Ovary (tissue), 9 donors: Measurements from ENCODE around the gene STRA6. TPM values are rescaled to one million over a fixed set of nuclear protein-coding genes. Genes with fewer than 3 reads are reported as not detected.

ENCODE experiments used
- DNase-seq, 5 donors: peaks; one replicate each; pipeline ENCODE4 v3.0.0-alpha.2; 2019 to 2020
- H3K27ac ChIP-seq, 2 donors: fragments of 200-600 bp; one replicate each; pipeline versions ENCODE4 v1.5.1 to v1.8.0; 2019 to 2022
- H3K27me3 ChIP-seq: fragments of 200-600 bp; one replicate; pipeline ENCODE4 v1.8.0; 2022
- H3K36me3 ChIP-seq: fragments of 200-600 bp; sonication (generic); one replicate; pipeline ENCODE4 v1.5.1; 2019
- H3K4me1 ChIP-seq: one replicate; pipeline ENCODE4 v1.8.1; 2013; ENCODE audit warnings: mild to moderate bottlenecking, moderate library complexity; ENCODE audit not compliant: insufficient read depth
- H3K4me3 ChIP-seq: fragments of 200-600 bp; sonication (generic); one replicate; pipeline ENCODE4 v1.5.1; 2017
- H3K9me3 ChIP-seq, 2 donors: fragments of 200-600 bp in 1 of 2; sonication (generic) in 1 of 2; one replicate each; pipeline versions ENCODE4 v1.5.1 to v1.8.1; 2013 to 2019; ENCODE audit warnings: mild to moderate bottlenecking in 1 of 2, moderate library complexity in 1 of 2
- EP300 ChIP-seq: sonication (generic); formaldehyde crosslinking; IDR thresholded peaks from one replicate; pipeline ENCODE4 v1.6.1; 2017; ENCODE audit warnings: antibody characterized with exemption
- POLR2A ChIP-seq: fragments of 450-650 bp; IDR thresholded peaks from one replicate; pipeline ENCODE4 v1.6.1; 2017; ENCODE audit warnings: antibody characterized with exemption, mild to moderate bottlenecking, moderate library complexity
- WGBS, 3 donors: extraction: QIAGEN DNeasy Blood & Tissue Kit in 1 of 3; methylation state at CpG; one replicate each; pipeline versions ENCODE4 v1.1.5 to v1.1.7; 2013 to 2017; 5-methylcytosine and 5-hydroxymethylcytosine counted together
- intact Hi-C, 4 donors: fragments of 100-400 bp; cut with DNase I; formaldehyde crosslinking; loops; one replicate each; pipeline versions ENCODE4 v1.11.0 to v1.15.1; 2022 to 2023
- polyA plus RNA-seq, 2 donors: library from polyadenylated mRNA; stranded (reverse); fragments of 200-250 nt in 1 of 2; fragments of 350-450 nt in 1 of 2; fragmentation: Illumina TruSeq in 1 of 2; extraction: RNeasy Lipid Tissue Mini Kit (QIAGEN cat#74804) in 1 of 2; gene quantifications; one replicate each; pipeline ENCODE4 v1.2.3, GENCODE V29; 2013 to 2014
- total RNA-seq, 7 donors: library from RNA; depleted of rRNA in 2 of 7; stranded (reverse); fragments of >200 nt in 2 of 7; fragmentation: NEBNext Ultra II Directional in 3 of 7; extraction: Animal tissue kit (Norgen Biotek cat#: 25700) in 3 of 7; gene quantifications; one replicate each; pipeline versions ENCODE4 v1.1.0 to v1.2.4, GENCODE V29; 2016 to 2023
- TF ChIP-seq, protein P1 (sequence below), 3 donors: fragments of 450-650 bp in 2 of 3; fragments of 200-600 bp in 1 of 3; IDR thresholded peaks; one replicate each; pipeline versions ENCODE4 v1.5.1 to v1.8.0; 2016 to 2022; ENCODE audit warnings: antibody characterized with exemption in 3 of 3, mild to moderate bottlenecking in 1 of 3
- donor health status: DM: no; HTN: no; CAD: no; lungs with moderate emphysema.
- donor health status: DM: no; HTN: no; CAD: no.
- donor health status: Bipolar disorder and iron deficiency.
- donor health status: DM: yes; HTN: yes; CAD: no.
- donor health status: DM: no; HTN: no; CAD: no.
- donor health status: DM: yes; HTN: yes; CAD: no.

STRA6 gene
- total and polyA plus RNA-seq, 9 donors, result 0.20 to 2.8 (median 0.69) TPM

DNA sequence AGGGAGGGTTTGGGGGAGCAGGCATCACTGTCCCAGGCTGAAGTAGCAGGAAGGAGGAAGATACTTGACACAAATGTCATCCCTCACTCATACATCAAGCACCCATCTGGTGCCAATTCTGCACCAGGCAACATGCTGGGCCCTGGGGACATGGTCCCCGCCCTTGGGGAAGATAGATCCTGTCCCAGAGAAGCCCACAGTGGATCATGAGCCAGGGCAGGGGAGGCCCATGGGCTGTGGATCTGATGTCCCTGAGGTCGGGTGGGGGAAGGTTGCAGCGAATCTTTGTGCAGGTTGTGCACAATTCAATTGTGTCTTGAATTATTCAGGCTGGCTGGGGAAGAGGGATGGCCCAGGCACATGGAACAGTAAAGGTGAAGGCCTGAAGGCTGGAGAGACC, 27.1 kb upstream of the STRA6 start:
- TF ChIP-seq EP300, result no peak
- no peak for TF ChIP-seq POLR2A
- TF ChIP-seq, protein P1, sequence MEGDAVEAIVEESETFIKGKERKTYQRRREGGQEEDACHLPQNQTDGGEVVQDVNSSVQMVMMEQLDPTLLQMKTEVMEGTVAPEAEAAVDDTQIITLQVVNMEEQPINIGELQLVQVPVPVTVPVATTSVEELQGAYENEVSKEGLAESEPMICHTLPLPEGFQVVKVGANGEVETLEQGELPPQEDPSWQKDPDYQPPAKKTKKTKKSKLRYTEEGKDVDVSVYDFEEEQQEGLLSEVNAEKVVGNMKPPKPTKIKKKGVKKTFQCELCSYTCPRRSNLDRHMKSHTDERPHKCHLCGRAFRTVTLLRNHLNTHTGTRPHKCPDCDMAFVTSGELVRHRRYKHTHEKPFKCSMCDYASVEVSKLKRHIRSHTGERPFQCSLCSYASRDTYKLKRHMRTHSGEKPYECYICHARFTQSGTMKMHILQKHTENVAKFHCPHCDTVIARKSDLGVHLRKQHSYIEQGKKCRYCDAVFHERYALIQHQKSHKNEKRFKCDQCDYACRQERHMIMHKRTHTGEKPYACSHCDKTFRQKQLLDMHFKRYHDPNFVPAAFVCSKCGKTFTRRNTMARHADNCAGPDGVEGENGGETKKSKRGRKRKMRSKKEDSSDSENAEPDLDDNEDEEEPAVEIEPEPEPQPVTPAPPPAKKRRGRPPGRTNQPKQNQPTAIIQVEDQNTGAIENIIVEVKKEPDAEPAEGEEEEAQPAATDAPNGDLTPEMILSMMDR (IDR thresholded peaks at IDR 0.05), result no peak
- 83 to 91% (median 91%) methylated on average over 3 of the region's 3 CpGs for WGBS, 3 donors
- intact Hi-C loops, result loop anchor here in 1 of 4 donors (10.0 kb wide), 1 partner anchor 65 kb away; no protein-coding TSS in a partner anchor
- Histone ChIP-seq H3K9me3 (no peaks in the 10 kb centered on the region), H3K4me3 (no peak overlapping the region), H3K4me1 (peaks cover 6% of the 10 kb centered on the region), H3K27me3 (no peaks in the 10 kb centered on the region), H3K27ac (no peak overlapping the region), H3K36me3 (no peaks in the 10 kb centered on the region)
- DNase-seq, result no peak

DNA sequence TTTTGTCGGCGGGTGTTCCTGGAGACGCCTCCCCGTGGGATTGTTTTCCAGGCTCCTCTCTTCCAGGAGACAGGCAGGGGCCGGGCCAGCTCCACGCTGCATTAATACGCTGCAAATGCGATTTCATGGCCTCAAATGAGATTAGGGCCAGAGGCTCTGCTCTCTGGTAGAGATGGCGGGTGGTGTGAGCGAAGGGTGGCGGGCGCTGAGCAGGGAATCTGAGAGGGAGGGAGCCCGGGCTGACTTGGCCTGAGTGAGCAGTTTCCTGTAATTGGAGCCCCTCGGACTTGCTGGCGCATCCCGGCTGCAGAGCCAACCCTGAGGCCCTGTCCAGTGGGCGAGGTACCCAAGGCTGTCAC, 26.1 kb upstream of the STRA6 start:
- peaks cover 6% of the 10 kb centered on the region for H3K4me1 ChIP-seq
- no peak overlapping the region for H3K27ac ChIP-seq
- H3K27me3 ChIP-seq, result no peaks in the 10 kb centered on the region
- DNase-seq, result no peak
- H3K4me3 ChIP-seq, result no peak overlapping the region
- H3K36me3 ChIP-seq, result no peaks in the 10 kb centered on the region
- intact Hi-C loops, result loop anchor here in 1 of 4 donors (10.0 kb wide), 1 partner anchor 64 kb away; no protein-coding TSS in a partner anchor
- TF ChIP-seq, protein P1 (IDR thresholded peaks at IDR 0.05), result no peak
- TF ChIP-seq POLR2A, result no peak
- TF ChIP-seq EP300, result no peak
- no peaks in the 10 kb centered on the region for H3K9me3 ChIP-seq
- WGBS, 3 donors, result 8 to 12% (median 10%) methylated on average over 17 of the region's 17 CpGs

DNA sequence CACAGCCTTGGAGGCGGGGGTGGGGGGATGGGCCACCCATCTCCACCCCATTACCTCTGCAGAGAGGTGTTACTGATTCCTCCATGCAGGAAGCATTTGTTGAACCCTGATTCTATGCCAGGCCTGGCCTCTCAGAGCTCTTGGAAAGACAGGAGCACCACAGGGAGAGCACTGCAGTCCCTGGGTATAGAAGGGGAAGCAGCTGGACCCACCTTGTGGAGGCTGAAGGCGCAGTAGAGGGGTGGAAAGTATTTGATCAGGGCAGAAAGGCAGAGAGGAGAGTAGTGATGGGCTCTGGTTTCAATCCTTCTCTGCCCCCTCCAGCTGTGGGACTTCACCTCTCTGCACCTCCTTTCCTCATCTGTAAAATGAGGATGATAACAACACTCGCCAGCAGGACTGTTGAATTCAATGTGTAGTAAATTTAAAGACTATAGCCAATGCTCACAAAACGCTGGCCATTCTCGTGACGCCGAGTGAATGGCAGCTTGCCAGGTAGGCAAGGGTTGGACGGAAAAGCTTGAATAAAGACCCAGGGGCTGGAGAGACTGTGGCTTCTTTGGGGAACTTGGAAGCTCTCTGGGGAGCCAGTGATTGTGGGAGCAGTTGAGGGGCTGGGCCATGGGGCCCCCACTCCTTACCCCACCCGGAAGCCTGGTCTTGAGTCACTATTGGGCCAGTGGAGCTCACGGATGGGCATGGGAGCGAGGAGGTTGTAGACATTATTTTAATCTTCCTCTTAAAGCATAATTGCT, 25.6 kb upstream of the STRA6 start:
- intact Hi-C loops, result loop anchor here in 1 of 4 donors (10.0 kb wide), 1 partner anchor 63 kb away; no protein-coding TSS in a partner anchor
- 21 to 30% (median 22%) methylated on average over 11 of the region's 11 CpGs for WGBS, 3 donors
- Histone ChIP-seq H3K27ac (no peak overlapping the region), H3K27me3 (no peaks in the 10 kb centered on the region), H3K36me3 (no peaks in the 10 kb centered on the region), H3K9me3 (no peaks in the 10 kb centered on the region), H3K4me3 (no peak overlapping the region), H3K4me1 (peaks cover 6% of the 10 kb centered on the region)
- TF ChIP-seq, protein P1 (IDR thresholded peaks at IDR 0.05), result no peak
- TF ChIP-seq POLR2A (no peak), EP300 (no peak)
- peak in 3 of 5 donors; percentile 52 to 67 (median 53) for DNase-seq

DNA sequence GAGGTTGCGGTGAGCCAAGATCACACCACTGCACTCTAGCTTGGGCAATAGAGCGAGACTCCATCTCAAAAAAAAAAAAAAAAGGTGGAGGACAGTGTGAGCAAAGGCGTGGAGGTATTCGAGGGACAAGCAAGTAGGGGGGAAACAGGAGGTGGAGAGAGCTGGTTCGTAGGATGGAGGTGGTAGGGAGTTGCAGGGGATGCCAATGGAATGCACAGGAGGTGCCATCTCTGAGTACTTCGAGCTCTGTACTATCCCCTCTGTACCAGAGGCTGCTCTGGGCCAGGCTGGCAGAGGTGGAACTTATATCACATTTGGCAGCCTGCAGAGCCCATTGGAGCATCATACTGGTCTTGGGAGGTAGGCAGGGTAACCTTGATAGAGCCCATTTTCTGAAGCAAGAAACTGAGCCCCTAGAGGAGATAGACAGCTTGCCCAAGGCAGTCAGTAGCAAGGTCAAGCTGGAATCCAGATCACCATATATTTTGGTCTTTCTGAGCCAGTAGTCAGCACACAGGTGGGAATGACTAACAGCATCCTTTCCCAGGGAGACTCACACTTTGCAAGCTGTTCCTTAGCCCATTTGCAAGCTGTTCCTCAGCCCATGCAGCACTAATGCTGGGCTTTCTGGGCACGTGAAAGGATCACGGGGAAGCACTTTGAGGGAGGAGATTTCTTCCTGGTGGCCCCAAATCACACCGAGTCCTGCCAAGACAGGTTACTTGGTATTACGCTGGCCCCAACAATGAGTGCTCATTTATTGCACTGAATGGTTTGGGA, 24.4 kb upstream of the STRA6 start:
- no peak for TF ChIP-seq POLR2A
- no peak for TF ChIP-seq EP300
- TF ChIP-seq, protein P1 (IDR thresholded peaks at IDR 0.05), result no peak

More for the DNA sequence above, 24.4 kb upstream of the STRA6 start:
- Histone ChIP-seq H3K27me3 (no peaks in the 10 kb centered on the region), H3K36me3 (no peaks in the 10 kb centered on the region), H3K4me3 (no peak overlapping the region), H3K9me3 (no peaks in the 10 kb centered on the region), H3K27ac (no peak overlapping the region), H3K4me1 (peaks cover 6% of the 10 kb centered on the region)
- no peak for DNase-seq
- WGBS, 3 donors, result 90 to 96% (median 91%) methylated on average over 10 of the region's 10 CpGs
- intact Hi-C loops, result loop anchor here in 1 of 4 donors (10.0 kb wide), 1 partner anchor 62 kb away; no protein-coding TSS in a partner anchor
